ENCODE data around the gene MYMX. TPM values are rescaled to one million over a fixed set of nuclear protein-coding genes. Genes with fewer than 3 reads are reported as not detected.
"Not testable (repeated sequence)": the region's sequence is repeated elsewhere in the genome, so short reads cannot be mapped to it uniquely, and the experiment has no call there.

Gene MYMX
- total RNA-seq, 1 donor from 2014 or later, result not detected

- DNase-seq (ENCODE audit: low read depth) (no peak), FAIRE-seq (no peak)
- no peak overlapping the region for H3K4me3 ChIP-seq (ENCODE audit: low read depth, low read length)
- H3K36me3 ChIP-seq (ENCODE audit: control insufficient read depth, insufficient read depth, low read length), result no peaks in the 10 kb centered on the region
- no peak for TF ChIP-seq CTCF (IDR thresholded peaks at IDR 0.05; ENCODE audit: insufficient read depth, low read length, severe bottlenecking)
- no peaks in the 10 kb centered on the region for H3K27me3 ChIP-seq (ENCODE audit: control insufficient read depth, insufficient read depth, low read length)
Measured at GRCh38 chr6:44229376-44230033, 12.8 kb downstream of the MYMX start.

GRCh38 chr6:44230034-44230675 lies 13.4 kb downstream of the MYMX start:
- no peak for TF ChIP-seq CTCF (IDR thresholded peaks at IDR 0.05; ENCODE audit: insufficient read depth, low read length, severe bottlenecking)
- Histone ChIP-seq H3K27me3 (ENCODE audit: control insufficient read depth, insufficient read depth, low read length) (no peaks in the 10 kb centered on the region), H3K4me3 (ENCODE audit: low read depth, low read length) (no peak overlapping the region), H3K36me3 (ENCODE audit: control insufficient read depth, insufficient read depth, low read length) (no peaks in the 10 kb centered on the region)
- no peak for FAIRE-seq
- DNase-seq (ENCODE audit: low read depth), result no peak

GRCh38 chr6:44231426-44231825 lies 14.7 kb downstream of the MYMX start:
- FAIRE-seq; H3K27me3 ChIP-seq (ENCODE audit: control insufficient read depth, insufficient read depth, low read length); H3K36me3 ChIP-seq (ENCODE audit: control insufficient read depth, insufficient read depth, low read length); H3K4me3 ChIP-seq (ENCODE audit: low read depth, low read length); DNase-seq (ENCODE audit: low read depth): not testable (repeated sequence)

- no peak for FAIRE-seq
Measured at GRCh38 chr6:44232676-44233566, 16.2 kb downstream of the MYMX start.

GRCh38 chr6:44233567-44234100 lies 16.9 kb downstream of the MYMX start:
- no peaks in the 10 kb centered on the region for H3K27me3 ChIP-seq (ENCODE audit: control insufficient read depth, insufficient read depth, low read length)
- TF ChIP-seq CTCF (IDR thresholded peaks at IDR 0.05; ENCODE audit: insufficient read depth, low read length, severe bottlenecking), result no peak
- H3K36me3 ChIP-seq (ENCODE audit: control insufficient read depth, insufficient read depth, low read length), result no peaks in the 10 kb centered on the region
- no peak for FAIRE-seq
- no peak for DNase-seq (ENCODE audit: low read depth)
- H3K4me3 ChIP-seq (ENCODE audit: low read depth, low read length), result no peak overlapping the region

More at GRCh38 chr6:44232676-44233566, 16.2 kb downstream of the MYMX start:
- H3K36me3 ChIP-seq (ENCODE audit: control insufficient read depth, insufficient read depth, low read length), result no peaks in the 10 kb centered on the region
- DNase-seq (ENCODE audit: low read depth), result no peak
- no peaks in the 10 kb centered on the region for H3K27me3 ChIP-seq (ENCODE audit: control insufficient read depth, insufficient read depth, low read length)
- TF ChIP-seq CTCF (IDR thresholded peaks at IDR 0.05; ENCODE audit: insufficient read depth, low read length, severe bottlenecking), result no peak
- H3K4me3 ChIP-seq (ENCODE audit: low read depth, low read length), result no peak overlapping the region

Data from bronchial epithelial cell (primary cell).